ENCODE measurements around the gene RNF20.

DNA sequence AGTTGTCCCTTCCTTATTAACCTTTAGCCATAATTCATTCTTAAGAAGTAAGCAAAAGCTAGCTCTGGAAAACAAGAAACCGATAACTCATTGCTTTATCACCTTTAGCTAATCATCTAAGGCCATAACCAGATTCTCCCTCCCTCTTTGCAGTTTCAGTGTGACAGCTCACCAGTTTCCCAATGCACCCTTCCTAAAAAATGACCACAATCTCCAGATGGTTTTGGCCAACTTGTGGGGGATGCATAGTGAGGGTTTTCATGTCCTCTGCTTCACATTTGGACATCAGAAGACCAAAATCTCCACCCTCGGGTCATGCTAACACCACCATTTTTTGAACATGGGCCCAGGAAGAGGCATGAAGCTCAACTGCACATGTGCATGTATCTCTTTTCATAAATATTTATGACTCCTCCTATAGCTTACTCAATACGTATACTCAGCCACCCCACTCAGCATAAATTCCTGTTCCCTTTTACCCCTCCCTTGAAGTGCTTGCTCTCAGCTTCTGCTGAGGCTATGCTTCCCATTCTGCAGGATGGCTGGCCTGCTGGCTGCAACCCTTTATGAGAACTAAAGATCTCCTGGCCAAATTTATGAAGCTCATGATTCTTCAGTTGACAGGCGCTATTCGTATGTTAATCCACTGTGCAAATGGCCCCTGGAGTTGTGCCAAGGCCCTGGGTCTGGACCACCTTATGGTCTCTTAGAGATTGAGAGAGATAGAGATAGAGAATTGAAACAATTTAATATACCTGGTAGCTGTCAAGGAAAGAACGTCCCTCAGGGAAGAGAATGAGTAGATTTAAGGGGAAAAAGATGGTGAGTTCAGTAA is 46.3 kb downstream of the RNF20 start:
- TF ChIP-seq, protein P1, sequence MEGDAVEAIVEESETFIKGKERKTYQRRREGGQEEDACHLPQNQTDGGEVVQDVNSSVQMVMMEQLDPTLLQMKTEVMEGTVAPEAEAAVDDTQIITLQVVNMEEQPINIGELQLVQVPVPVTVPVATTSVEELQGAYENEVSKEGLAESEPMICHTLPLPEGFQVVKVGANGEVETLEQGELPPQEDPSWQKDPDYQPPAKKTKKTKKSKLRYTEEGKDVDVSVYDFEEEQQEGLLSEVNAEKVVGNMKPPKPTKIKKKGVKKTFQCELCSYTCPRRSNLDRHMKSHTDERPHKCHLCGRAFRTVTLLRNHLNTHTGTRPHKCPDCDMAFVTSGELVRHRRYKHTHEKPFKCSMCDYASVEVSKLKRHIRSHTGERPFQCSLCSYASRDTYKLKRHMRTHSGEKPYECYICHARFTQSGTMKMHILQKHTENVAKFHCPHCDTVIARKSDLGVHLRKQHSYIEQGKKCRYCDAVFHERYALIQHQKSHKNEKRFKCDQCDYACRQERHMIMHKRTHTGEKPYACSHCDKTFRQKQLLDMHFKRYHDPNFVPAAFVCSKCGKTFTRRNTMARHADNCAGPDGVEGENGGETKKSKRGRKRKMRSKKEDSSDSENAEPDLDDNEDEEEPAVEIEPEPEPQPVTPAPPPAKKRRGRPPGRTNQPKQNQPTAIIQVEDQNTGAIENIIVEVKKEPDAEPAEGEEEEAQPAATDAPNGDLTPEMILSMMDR (IDR thresholded peaks at IDR 0.05 in 8 of 11, conservative IDR thresholded peaks at IDR 0.05 in 3 of 11): no peak
- TF ChIP-seq POLR2AphosphoS5 (IDR thresholded peaks at IDR 0.05): no peak
